Jurkat, Clone E6-1 (cell line): Measurements from ENCODE around the gene KLHDC1. TPM values are rescaled to one million over a fixed set of nuclear protein-coding genes. Genes with fewer than 3 reads are reported as not detected.
"Not testable (repeated sequence)": the region's sequence is repeated elsewhere in the genome, so short reads cannot be mapped to it uniquely, and the experiment has no call there.

Experiments used
- DNase-seq: peaks from one replicate; pipeline ENCODE4 v3.0.0-alpha.2; 2011; ENCODE audit warnings: low read depth, low spot score
- H3K4me3 ChIP-seq: 2 replicates; pipeline ENCODE4 v1.5.1; 2011; ENCODE audit warnings: mild to moderate bottlenecking, low read length, control low read depth, moderate library complexity
- polyA plus RNA-seq: library from polyadenylated mRNA; unstranded; fragments of >200 nt; gene quantifications from one replicate; pipeline ENCODE4 v1.2.1, GENCODE V29; 2012; ENCODE audit warnings: missing spikeins; ENCODE audit not compliant: insufficient read length, insufficient read depth

Gene KLHDC1, protein sequence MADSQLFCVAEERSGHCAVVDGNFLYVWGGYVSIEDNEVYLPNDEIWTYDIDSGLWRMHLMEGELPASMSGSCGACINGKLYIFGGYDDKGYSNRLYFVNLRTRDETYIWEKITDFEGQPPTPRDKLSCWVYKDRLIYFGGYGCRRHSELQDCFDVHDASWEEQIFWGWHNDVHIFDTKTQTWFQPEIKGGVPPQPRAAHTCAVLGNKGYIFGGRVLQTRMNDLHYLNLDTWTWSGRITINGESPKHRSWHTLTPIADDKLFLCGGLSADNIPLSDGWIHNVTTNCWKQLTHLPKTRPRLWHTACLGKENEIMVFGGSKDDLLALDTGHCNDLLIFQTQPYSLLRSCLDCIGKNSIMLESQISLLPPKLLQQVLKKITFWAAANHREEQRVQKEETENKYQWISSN
- polyA plus RNA-seq = 2.0 TPM

DNA sequence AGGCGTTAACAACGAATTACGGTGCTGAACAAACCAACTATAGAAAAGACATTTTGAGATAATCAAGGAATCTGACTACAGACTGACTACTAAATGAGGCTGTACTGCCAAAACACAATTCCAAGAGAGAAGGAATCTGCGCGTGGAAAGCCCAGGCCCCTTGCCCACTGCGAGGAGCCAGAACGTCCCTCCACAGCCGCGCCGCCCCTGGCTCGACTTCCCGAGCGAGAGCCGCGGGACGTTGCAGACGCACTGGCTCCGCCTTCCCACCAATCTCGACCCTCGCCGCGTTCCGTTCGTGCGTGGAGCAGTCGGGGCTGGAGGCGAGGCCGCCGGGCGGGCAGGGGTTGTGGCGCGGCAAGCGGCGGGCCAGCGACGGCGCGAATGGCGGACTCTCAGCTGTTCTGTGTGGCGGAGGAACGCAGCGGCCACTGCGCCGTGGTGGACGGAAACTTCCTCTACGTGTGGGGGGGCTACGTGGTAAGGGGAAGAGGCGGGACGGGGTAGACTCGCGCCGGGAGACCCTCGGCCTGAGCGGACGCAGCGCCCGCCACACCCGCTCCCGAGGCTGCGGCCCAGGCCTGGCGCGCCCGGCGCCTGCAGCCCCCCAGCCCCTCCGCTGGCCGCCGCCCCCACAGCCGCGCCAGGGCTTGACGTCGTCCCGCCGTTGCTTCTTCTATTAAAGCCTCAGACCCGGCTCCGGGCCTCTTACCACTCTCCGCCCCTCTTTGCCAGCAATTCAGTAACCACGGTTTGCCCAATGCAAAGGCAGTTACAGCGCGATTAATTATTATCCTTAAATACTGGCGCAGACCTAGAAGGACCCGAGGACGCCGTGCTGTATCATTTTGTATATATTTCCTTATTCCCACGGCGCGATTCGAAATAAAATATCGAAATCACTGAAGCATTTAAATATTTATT, at the start of gene KLHDC1:
TSS of gene KLHDC1 (plus strand) at position 310 of the 924 bp plus-strand sequence. CDS start at position 385, 75 bp downstream.
- peak; percentile 54 for DNase-seq
- H3K4me3 ChIP-seq = peak within 1 kb of the TSS; percentile 73

DNA sequence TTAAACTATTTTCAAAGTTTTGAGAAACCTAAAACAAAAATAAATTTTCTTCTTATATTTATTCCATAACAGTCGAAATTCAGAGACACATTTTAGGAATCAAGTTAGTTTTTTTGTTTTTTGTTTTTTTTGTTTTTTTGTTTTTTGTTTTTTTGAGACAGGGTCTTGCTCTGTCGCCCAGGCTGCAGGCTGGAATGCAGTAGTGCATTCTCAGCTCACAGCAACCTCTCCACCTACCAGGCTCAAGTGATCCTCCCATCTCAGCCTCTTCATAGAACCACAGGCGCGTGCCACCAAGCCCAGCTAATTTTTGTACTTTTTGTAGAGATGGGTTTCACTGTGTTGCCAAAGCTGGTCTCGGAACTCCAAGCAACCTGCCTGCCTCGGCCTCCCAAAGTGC, 39.4 kb upstream of the KLHDC1 start:
- no peak for DNase-seq
- H3K4me3 ChIP-seq = no peak overlapping the region

DNA sequence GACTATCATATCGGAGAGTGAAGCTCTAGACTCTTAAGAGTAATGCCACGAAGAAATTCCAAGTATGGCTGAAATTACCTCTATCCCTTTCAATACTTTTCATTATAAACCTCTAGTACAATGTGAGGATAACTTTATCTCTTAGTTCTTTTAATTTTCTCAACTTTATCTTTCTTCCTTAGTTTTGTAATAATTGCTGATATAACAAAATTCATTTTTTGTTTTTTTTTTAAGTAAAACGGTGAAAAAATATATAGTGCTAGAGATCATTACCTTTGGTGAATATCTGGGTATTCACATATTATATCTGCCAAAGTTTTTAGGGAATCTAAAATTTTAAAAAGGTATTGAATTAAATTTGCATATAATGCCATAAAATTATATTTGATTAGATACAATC, 38.4 kb upstream of the KLHDC1 start:
- no peak overlapping the region for H3K4me3 ChIP-seq
- no peak for DNase-seq

DNA sequence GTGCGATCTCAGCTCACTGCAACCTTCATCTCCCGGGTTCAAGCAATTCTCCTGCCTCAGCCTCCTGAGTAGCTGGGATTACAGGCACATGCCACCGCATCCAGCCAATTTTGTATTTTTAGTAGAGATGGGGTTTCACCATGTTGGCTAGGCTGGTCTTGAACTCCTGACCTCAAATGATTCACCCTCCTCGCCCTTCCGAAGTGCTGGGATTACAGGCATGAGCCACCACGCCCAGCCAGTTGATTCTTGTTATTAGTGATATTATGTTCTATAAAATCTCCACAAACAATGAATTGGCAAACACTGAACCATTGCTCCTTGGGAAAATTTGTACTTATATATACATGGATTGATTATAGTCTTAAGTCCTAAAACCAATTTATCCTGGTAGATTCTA, 35.4 kb upstream of the KLHDC1 start:
- not testable (repeated sequence) for DNase-seq, H3K4me3 ChIP-seq

DNA sequence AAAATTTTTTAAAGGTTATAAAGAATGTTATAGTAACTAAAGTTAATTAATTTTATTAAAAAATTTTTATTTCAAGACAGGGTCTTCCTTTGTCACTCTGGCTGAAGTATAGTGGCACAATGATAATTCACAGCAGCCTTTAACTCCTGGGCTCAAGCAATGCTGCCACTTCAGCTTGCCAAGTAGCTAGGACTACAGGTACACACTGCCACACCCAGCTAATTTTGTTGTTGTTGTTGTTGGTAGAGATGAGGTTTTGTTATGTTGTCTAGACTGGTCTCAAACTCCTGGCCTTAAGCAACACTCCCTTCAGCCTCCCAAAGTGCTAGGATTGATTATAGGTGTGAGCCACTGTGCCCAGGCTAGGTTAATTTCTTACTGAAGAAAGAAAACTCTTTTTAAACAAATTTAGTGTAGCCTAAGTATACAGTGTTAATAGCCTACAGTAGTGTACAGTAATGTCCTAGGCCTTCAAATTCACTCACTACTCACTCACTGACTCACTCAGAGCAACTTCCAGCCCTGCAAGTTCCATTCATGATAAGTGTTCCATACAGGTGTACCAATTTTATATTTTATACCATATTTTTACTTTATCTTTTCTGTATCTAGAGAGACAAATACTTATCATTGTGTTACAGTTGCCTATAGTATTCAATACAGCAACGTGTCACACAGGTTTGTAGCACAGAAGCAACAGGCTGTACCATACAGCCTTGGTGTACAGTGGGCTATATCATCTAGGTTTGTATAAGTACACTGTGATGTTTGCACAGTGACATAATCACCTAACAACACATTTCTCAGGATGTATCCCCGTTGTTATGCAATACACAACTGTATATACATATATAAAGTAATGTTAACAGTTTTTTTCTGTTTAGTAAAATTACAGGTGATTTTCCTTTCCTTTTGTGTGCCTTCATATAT, 33.1 kb upstream of the KLHDC1 start:
- DNase-seq = no peak
- no peak overlapping the region for H3K4me3 ChIP-seq

DNA sequence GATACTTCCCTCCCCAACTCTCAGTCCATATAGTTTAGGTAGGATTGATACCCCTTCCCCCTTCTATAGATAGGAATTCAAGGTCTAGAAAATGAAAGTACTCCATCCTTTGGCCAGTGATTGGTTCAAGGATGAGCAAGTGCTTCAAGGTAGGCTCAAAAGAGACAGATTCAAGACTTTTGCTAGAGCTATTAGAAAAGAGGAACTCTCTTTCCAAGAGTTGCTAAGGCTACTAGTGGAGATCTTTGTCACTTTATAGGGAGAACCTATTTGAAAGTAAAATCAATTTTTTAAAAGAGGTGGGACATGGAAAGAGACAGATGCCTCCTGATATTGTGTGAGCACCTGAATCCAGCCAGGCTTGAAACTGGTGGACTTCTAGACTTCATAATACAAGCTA, 22.4 kb upstream of the KLHDC1 start:
- H3K4me3 ChIP-seq = no peak overlapping the region
- DNase-seq = no peak

DNA sequence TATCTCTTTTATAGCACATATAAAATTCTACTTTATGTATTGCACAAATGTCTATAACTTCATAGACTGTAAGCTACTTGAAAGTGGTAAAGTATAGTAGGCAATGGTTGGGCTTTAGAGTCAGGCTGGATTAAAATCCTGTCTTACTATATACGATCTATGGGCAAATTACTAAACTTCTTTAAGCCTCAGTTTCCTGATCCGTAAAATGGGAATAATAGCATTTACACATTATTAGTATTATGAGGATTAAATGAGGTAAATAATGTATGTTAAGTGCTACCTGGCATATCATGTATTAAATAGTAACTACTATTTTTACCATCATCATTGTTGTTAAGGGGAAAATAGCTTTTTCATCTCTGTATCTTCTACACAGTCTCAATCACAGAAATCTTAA, 19.3 kb upstream of the KLHDC1 start:
- H3K4me3 ChIP-seq = no peak overlapping the region
- DNase-seq = no peak

DNA sequence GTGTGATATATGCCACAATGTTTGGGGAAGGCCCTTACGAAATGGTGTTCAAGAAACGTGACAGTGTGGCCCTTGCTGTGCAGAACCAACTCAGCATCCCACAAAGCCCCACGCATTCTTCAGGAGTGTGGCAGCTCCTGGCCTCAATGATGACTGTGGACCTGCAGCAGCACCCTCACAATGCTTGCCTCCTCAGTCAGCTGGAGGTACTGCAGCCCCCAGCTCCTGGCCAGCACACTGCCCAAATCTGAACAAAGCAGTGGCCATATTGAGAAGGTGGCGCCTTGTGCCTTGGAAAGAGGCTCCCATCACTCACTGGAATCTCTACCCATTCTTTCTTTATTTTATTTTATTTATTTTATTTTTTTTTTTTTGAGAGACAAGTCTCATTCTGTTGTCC, 15.3 kb upstream of the KLHDC1 start:
- DNase-seq = no peak
- H3K4me3 ChIP-seq = no peak overlapping the region

DNA sequence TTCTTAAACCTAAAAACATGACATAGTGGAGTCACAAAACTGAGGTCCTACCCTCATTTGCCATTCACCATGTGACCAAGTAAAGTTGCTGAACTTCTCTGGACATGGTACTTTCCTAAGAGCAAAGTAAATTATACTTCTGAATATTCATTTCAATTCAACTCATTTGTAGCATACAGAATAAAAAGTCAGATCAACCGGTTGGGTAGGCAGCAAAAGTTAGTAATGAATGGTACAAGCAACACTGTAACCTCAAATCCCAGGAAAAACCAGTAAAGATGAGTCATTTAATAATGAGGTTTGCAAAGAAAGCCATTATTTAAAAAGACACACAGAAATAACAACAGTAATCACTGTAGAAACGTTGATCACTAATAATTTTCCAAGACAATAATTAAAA, 13.6 kb upstream of the KLHDC1 start:
- no peak for DNase-seq
- no peak overlapping the region for H3K4me3 ChIP-seq

DNA sequence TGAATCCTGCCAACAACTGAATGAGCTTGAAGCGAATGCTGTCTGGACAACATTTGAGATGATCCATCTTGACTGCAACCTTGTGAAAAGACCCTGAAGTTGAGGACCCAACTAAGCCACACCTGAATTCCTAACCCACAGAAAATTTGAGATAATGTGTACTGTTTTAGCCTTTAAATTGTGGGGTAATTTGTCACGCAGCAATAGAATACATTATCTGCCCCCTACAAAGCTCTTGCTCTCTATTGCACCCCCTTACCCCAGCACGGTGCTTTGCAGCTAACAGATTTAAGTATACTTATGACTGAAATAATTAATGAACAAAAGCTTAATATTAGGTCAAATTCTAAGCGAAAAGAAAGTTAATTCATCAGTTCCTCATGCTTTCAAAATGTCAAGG, 6.5 kb upstream of the KLHDC1 start:
- no peak overlapping the region for H3K4me3 ChIP-seq
- no peak for DNase-seq

DNA sequence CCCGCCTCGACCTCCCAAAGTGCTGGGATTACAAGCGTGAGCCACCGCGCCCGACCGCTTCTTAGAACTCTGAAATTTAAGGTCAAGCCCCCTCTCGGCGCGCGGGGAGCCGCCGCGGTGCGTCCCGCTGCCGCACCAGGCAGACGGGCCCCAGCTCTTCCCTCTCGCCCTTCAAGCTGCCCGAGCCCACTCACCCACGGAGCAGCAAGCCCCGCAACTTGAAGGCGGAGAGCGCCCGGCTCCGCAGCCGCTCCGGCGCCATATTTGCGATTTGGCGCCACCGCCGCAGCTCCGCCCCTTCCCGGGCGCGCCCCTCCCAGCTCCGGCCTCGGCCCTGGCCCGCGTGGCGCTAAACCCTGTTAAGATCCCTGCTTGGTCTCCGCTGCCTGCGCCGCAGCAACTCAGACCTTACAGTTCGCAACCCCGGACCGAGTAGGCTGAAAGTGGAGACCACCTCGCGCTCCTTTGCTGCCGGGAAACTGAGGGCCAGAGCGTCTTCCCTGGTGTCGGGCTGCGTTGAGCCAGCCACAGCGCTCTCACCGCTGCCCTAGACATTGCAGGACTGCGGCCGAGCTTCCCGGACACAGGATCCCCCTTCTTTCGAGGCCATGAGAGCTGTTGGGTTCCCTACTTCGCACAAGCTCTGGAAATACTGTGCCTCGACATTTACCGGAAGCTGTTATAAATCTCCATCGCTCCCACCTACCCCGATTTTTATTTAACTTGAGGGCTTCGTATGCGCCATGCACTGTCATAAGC, 4.8 kb upstream of the KLHDC1 start, which contains the start of gene POLE2:
TSS of gene POLE2 (minus strand) at position 273 of the 759 bp plus-strand sequence. CDS start at position 262, 11 bp downstream.
- peak within 1 kb of the TSS; percentile 86 for H3K4me3 ChIP-seq
- DNase-seq = peak; percentile 47

DNA sequence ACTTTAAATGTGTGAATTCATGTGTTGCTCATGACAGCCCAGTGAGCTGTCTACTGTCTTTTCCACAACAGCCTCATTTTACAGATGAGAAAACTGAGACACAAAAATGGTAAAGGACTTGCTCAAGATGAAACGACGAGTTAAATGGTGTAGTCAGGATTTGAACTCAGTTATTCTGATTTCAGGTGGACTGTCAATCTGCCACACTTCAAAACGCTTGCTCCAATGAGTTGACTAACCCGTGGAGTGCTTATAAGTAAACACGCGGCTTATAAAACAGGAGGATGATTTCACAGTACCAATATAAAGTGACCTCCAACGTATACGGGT, 4.3 kb upstream of the KLHDC1 start:
- DNase-seq = no peak
- no peak overlapping the region for H3K4me3 ChIP-seq

DNA sequence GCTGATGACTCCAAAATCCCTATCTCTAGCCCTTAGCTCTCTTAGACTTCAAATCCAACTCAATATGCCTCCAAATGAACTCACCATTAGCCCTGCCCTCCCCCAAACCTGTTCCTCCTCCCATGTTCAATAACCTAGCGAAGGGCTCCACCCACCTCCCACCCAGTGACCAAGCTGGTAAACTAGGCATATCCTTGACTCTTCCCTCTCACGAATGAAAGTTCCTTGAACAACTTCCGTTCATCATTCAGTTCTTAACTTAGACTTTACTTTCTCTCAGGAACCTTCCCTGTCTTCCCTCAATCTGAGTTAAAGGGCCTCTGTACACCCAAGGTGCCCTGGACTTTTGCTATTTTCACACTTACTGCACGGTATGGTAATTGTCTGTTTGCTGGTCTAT, 1.9 kb upstream of the KLHDC1 start:
- no peak overlapping the region for H3K4me3 ChIP-seq
- DNase-seq = no peak

DNA sequence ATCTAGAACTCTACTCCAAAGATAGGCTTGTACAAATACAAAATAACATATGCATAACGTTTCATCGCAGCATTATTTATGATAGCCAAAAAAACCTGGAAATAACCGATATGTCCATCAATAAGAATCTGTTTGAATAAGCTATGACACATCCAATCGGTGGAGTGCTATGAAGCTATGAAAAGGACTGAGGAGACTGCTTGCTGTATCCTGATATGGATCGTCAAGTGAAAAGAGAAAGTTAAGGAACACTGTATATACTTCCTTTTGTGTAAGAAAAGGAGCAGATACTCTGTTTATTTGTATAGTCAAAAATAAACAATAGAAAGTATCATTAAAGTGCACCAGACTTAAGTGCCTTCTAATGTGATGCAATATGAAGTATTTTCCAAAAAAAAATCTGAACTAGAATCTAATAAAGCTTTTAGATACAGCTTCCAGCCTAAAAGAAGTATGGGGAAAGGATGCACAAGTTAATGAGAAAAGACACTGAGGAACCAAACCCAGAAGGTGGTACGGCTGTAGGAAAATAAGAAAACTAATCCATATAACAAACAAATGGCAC, 645 bp upstream of the KLHDC1 start:
- DNase-seq = no peak
- H3K4me3 ChIP-seq = peak overlapping the region; percentile 73

DNA sequence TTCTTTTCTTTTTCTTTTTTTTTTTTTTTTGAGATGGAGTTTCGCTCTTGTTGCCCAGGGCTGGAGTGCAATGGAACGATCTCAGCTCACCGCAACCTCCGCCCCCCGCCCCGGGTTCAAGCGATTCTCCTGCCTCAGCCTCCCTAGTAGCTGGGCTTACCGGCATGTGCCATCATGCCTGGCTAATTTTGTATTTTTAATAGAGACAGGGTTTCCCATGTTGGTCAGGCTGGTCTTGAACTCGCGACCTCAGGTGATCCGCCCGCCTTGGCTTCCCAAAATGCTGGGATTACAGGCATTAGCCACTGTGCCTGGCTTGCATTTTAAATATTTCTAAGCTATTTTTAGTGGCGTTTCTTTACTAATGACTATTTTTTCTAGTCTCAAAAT, 810 bp downstream of the KLHDC1 start:
- H3K4me3 ChIP-seq = peak overlapping the region; percentile 73
- DNase-seq = not testable (repeated sequence)

DNA sequence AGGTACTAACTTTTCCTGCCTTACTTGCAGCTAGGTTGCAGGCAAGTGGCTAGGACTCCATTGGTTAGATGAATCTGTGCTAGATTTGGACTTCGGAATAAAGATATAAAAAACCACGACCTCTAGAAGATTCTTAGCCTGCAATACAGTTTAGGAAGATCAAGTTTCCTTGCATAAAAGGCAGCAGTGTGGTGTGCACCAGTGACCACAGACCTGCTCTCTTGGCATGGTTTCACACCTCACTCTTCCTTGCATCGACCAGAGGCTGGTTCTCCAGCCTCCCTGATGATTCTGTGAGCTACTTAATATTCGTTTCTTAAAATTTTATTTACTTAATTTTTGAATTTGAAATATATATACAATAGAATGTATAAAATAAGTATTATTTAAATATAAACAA, 9.8 kb downstream of the KLHDC1 start:
- DNase-seq = no peak
- H3K4me3 ChIP-seq = no peak overlapping the region

DNA sequence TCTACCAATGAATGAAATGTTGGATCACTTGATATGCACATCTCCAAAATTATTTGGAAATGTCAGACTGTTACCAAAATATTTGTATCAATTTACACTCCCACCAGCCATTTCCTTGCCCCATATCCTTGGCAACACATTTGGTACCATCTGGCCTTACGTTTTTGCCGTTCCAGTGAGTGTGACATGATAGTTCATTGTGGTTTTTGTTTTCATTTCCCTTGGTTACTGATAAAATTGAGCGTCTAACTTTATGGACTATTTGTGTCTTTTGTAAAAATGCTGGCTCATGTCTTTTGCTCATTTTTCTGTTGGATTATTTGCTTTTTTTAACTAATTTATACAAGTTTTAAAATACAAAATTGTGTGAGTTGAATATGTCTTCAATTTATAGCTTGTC, 11.0 kb downstream of the KLHDC1 start:
- no peak overlapping the region for H3K4me3 ChIP-seq
- no peak for DNase-seq

DNA sequence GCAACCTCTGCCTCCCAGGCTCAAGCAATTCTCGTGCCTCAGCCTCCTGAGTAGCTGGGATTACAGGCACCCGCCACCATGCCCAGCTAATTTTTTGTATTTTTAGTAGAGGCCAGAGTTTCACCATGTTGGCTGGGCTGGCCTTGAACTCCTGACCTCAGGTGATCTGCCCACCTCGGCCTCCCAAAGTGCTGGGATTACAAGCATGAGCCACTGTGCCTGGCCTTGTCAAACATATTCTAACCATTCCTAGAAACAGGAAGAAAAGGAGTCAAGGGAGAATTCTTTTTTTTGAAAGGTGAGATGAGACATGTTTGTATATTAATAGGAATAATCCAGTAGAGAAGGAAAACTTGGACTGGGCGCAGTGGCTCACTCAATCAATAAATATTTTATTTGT, 11.6 kb downstream of the KLHDC1 start:
- DNase-seq, H3K4me3 ChIP-seq: not testable (repeated sequence)
